Ishikawa (cell line): ENCODE measurements around the gene SLC2A8.

Source experiments
- CEBPB ChIP-seq: IDR thresholded peaks from 2 replicates; pipeline ENCODE4 v1.6.1; 2012
- CREB1 ChIP-seq: IDR thresholded peaks from 2 replicates; pipeline ENCODE4 v1.6.1; 2012; ENCODE audit warnings: low read depth
- EGR1 ChIP-seq: IDR thresholded peaks from 2 replicates; pipeline ENCODE4 v1.6.1; 2012
- EP300 ChIP-seq: IDR thresholded peaks from 2 replicates; pipeline ENCODE4 v1.6.1; 2012; ENCODE audit warnings: borderline replicate concordance
- FOXM1 ChIP-seq: IDR thresholded peaks from 2 replicates; pipeline ENCODE4 v1.6.1; 2012; ENCODE audit warnings: low read depth, borderline replicate concordance
- MAX ChIP-seq: IDR thresholded peaks from 2 replicates; pipeline ENCODE4 v1.6.1; 2012
- NFIC ChIP-seq: IDR thresholded peaks from 2 replicates; pipeline ENCODE4 v1.6.1; 2012
- RAD21 ChIP-seq: IDR thresholded peaks from 2 replicates; pipeline ENCODE4 v1.6.1; 2012; ENCODE audit warnings: low read depth
- REST ChIP-seq: IDR thresholded peaks from 2 replicates; pipeline ENCODE4 v1.6.1; 2012; ENCODE audit warnings: low read depth, mild to moderate bottlenecking
- TAF1 ChIP-seq: IDR thresholded peaks from 2 replicates; pipeline ENCODE4 v1.6.1; 2012; ENCODE audit warnings: low read depth, mild to moderate bottlenecking
- TCF12 ChIP-seq: IDR thresholded peaks from 2 replicates; pipeline ENCODE4 v1.6.1; 2012; ENCODE audit warnings: low read depth
- TEAD4 ChIP-seq: IDR thresholded peaks from 2 replicates; pipeline ENCODE4 v1.6.1; 2012
- USF1 ChIP-seq: IDR thresholded peaks from 2 replicates; pipeline ENCODE4 v1.6.1; 2012
- YY1 ChIP-seq: IDR thresholded peaks from 2 replicates; pipeline ENCODE4 v1.6.1; 2012; ENCODE audit warnings: low read depth
- ZBTB7A ChIP-seq: IDR thresholded peaks from 2 replicates; pipeline ENCODE4 v1.6.1; 2012; ENCODE audit warnings: low read depth

The SLC2A8 gene

GRCh38 chr9:127370147-127370579 lies 26.8 kb upstream of the SLC2A8 start:
- TF ChIP-seq CREB1 (no peak), EGR1 (no peak), CEBPB (no peak), EP300 (no peak), ZBTB7A (no peak), MAX (no peak), TEAD4 (no peak), TCF12 (no peak), RAD21 (no peak), USF1 (no peak), REST (no peak), NFIC (no peak), FOXM1 (no peak), TAF1 (no peak), YY1 (no peak)

- TF ChIP-seq USF1 (no peak), EGR1 (no peak), CREB1 (no peak), RAD21 (no peak), ZBTB7A (no peak), EP300 (no peak), CEBPB (no peak), REST (no peak), FOXM1 (no peak), TCF12 (no peak), NFIC (no peak), TEAD4 (no peak), TAF1 (no peak), YY1 (no peak), MAX (no peak)
Observed at GRCh38 chr9:127370672-127371648, 26.0 kb upstream of the SLC2A8 start.

GRCh38 chr9:127380479-127380878 lies 16.5 kb upstream of the SLC2A8 start:
- TF ChIP-seq YY1 (no peak), NFIC (no peak), MAX (no peak), TCF12 (no peak), USF1 (no peak), REST (no peak), EGR1 (no peak), TAF1 (no peak)
